Immature natural killer cell (primary cell): Measurements from ENCODE around the gene TEAD1. TPM values are rescaled to one million over a fixed set of nuclear protein-coding genes. Genes with fewer than 3 reads are reported as not detected.

ENCODE experiments used
- DNase-seq, 3 donors: peaks; one replicate each; pipeline ENCODE4 v3.0.0; 2022; ENCODE audit warnings: mixed read lengths in 1 of 3
- H3K27ac Mint-ChIP-seq, 6 donors: one replicate each; pipeline ENCODE4 v1.8.0; 2020; ENCODE audit warnings: mixed read lengths in 6 of 6, mild to moderate bottlenecking in 5 of 6, inconsistent platforms in 4 of 6, moderate library complexity in 3 of 6
- H3K27me3 Mint-ChIP-seq, 3 donors: one replicate each; pipeline ENCODE4 v1.8.0; 2020 to 2021; ENCODE audit warnings: low read depth in 3 of 3, mild to moderate bottlenecking in 3 of 3, mixed read lengths in 3 of 3, moderate library complexity in 3 of 3, inconsistent platforms in 1 of 3
- H3K36me3 Mint-ChIP-seq, 3 donors: one replicate each; pipeline ENCODE4 v1.8.0; 2020; ENCODE audit warnings: mixed read lengths in 3 of 3, inconsistent platforms in 2 of 3, mild to moderate bottlenecking in 2 of 3
- H3K4me1 Mint-ChIP-seq, 2 donors: one replicate each; pipeline ENCODE4 v1.8.0; 2020; ENCODE audit warnings: inconsistent platforms in 2 of 2, mild to moderate bottlenecking in 2 of 2, mixed read lengths in 2 of 2, moderate library complexity in 1 of 2
- H3K4me3 Mint-ChIP-seq, 5 donors: one replicate each; pipeline ENCODE4 v1.8.0; 2020; ENCODE audit warnings: mild to moderate bottlenecking in 5 of 5, mixed read lengths in 5 of 5, inconsistent platforms in 3 of 5, moderate library complexity in 3 of 5
- H3K9me3 Mint-ChIP-seq, 6 donors: one replicate each; pipeline ENCODE4 v1.8.0; 2020; ENCODE audit warnings: mild to moderate bottlenecking in 6 of 6, mixed read lengths in 6 of 6, inconsistent platforms in 4 of 6, moderate library complexity in 3 of 6
- polyA plus RNA-seq, 3 donors: library from polyadenylated mRNA; unstranded; fragments of 300-500 nt; fragmentation: Illumina TruSeq; gene quantifications; one replicate each; pipeline ENCODE4 v1.2.3, GENCODE V29; 2021

Gene TEAD1
- polyA plus RNA-seq, 3 donors from 2014 or later = not detected

- Mint-ChIP-seq H3K4me1 (peaks cover 3 to 5% of the 10 kb centered on the region in 2 donors), H3K9me3 (no peaks in the 10 kb centered on the region), H3K36me3 (no peaks in the 10 kb centered on the region)
These were observed 170.9 kb downstream of the TEAD1 start for GRCh38 chr11:12845163-12845562.

GRCh38 chr11:12845739-12846358 lies 171.6 kb downstream of the TEAD1 start:
- Mint-ChIP-seq H3K27ac (no peak overlapping the region), H3K36me3 (no peaks in the 10 kb centered on the region), H3K4me1 (peaks cover 3 to 5% of the 10 kb centered on the region in 2 donors), H3K27me3 (peaks cover 0 to 8% (median 1%) of the 10 kb centered on the region in 3 donors), H3K9me3 (no peaks in the 10 kb centered on the region), H3K4me3 (no peak overlapping the region)
- DNase-seq = no peak

More at GRCh38 chr11:12845163-12845562, 170.9 kb downstream of the TEAD1 start:
- H3K4me3 Mint-ChIP-seq = no peak overlapping the region
- H3K27me3 Mint-ChIP-seq = peaks cover 0 to 8% (median 1%) of the 10 kb centered on the region in 3 donors
- no peak for DNase-seq
- no peak overlapping the region for H3K27ac Mint-ChIP-seq

DNA sequence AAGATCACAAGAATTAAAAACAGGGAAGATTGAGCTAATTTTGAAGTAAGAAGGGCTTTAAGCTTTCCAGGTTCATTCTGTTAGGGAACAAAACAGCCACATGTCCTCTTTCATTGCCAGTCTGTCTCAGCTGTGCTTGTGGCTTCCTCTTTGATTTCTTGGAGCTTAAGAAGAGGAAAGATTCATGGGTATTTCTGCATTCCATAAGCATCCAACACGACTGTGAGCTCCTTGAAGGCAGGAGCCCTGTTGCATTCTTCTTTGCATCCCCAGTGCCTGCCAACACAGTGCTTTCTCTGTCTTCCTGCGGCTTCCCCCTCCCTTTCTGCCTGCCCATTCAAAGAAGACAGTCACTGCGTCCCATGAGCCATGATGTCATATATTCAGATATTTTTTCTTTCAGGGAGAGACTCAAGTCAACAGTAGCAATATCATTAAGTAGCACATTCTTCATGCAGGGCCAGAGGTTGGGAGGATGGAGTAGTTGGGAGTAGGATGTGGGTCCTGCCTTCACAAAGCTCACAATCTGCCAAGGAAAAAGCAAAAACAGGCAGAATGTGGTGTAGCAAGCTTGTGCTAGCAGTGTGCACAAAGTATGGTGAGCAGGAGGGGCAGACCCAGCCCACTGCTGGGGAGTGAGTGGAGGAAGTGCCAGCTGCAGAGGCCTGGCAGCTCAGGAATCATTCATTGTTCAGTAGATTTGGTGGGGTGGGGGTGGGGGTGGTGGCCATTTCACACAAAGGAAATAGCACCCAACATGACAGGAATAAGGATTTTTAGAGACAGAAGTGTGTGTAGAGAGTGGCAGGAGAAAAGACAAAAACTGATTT lies 172.8 kb downstream of the TEAD1 start:
- Mint-ChIP-seq H3K27ac (no peak overlapping the region), H3K36me3 (no peaks in the 10 kb centered on the region), H3K4me3 (no peak overlapping the region), H3K4me1 (peaks cover 2 to 5% of the 10 kb centered on the region in 2 donors), H3K27me3 (peaks cover 0 to 8% (median 1%) of the 10 kb centered on the region in 3 donors), H3K9me3 (no peaks in the 10 kb centered on the region)
- no peak for DNase-seq

- Mint-ChIP-seq H3K4me1 (no peaks in the 10 kb centered on the region), H3K27me3 (peaks cover 0 to 8% (median 1%) of the 10 kb centered on the region in 3 donors), H3K4me3 (no peak overlapping the region), H3K9me3 (no peaks in the 10 kb centered on the region), H3K27ac (no peak overlapping the region), H3K36me3 (no peaks in the 10 kb centered on the region)
- DNase-seq = no peak
These were observed 174.2 kb downstream of the TEAD1 start for GRCh38 chr11:12848413-12848812.

GRCh38 chr11:12853325-12853651 lies 179.1 kb downstream of the TEAD1 start:
- Mint-ChIP-seq H3K27me3 (peaks cover 0 to 7% (median 0%) of the 10 kb centered on the region in 3 donors), H3K27ac (no peak overlapping the region), H3K36me3 (no peaks in the 10 kb centered on the region), H3K9me3 (no peaks in the 10 kb centered on the region), H3K4me3 (no peak overlapping the region), H3K4me1 (no peaks in the 10 kb centered on the region)
- no peak for DNase-seq

DNA sequence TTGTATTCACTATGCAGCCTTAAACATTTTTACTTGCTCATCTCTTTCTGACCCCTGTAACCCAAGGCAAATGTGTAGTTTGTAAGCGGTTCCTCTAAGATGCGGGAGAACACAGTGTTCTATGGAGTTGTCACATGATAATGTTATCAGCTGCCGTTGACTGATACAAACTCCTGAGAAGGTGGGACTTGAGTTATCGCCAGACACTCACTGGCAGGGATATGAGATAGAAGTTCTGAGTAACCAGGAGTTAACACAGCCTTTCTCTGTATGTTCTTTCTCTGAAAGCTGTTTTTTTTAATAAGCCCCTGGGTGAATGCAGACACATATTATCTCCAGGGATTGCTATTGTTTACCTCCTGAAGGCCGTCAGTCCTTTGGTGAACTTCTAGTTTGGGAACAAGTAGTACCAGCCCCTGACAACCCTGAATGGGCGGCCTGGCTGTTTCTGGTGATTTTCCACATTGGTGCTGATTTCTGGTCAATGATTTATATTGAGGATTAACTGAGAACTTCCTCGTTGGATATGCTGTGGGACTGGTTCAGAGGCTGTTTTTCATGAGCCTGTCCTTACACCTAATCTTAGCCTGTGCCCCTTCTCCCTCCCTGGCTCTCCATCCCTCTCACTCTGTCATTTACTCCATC lies 179.6 kb downstream of the TEAD1 start:
- no peaks in the 10 kb centered on the region for H3K36me3 Mint-ChIP-seq

DNA sequence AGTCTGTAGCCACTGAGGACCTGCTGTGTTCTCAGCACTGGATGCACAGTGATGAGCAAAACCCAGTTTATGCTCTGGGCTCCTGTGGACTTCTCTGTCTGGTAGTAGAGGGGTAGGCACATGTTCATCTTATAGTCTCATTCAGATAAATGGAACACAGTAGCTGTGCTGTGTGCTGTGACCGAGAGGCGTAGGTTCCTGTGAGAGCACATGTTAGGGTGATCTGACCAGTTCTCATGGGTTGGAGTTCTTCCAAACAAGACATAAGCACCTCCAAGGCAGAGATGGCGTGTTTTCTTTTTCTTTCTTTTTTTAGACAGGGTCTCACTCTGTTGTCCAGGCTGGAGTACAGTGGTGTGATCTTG lies 180.1 kb downstream of the TEAD1 start:
- Mint-ChIP-seq H3K27ac (no peak overlapping the region), H3K4me3 (no peak overlapping the region), H3K27me3 (peaks cover 0 to 4% (median 0%) of the 10 kb centered on the region in 3 donors), H3K4me1 (no peaks in the 10 kb centered on the region), H3K9me3 (no peaks in the 10 kb centered on the region), H3K36me3 (no peaks in the 10 kb centered on the region)
- DNase-seq = no peak

More for the DNA sequence above, 179.6 kb downstream of the TEAD1 start:
- no peak for DNase-seq
- peaks cover 0 to 4% (median 0%) of the 10 kb centered on the region in 3 donors for H3K27me3 Mint-ChIP-seq
- H3K4me3 Mint-ChIP-seq = no peak overlapping the region
- no peaks in the 10 kb centered on the region for H3K9me3 Mint-ChIP-seq
- no peak overlapping the region for H3K27ac Mint-ChIP-seq
- no peaks in the 10 kb centered on the region for H3K4me1 Mint-ChIP-seq

- H3K36me3 Mint-ChIP-seq = no peaks in the 10 kb centered on the region
- H3K4me1 Mint-ChIP-seq = no peaks in the 10 kb centered on the region
- H3K27ac Mint-ChIP-seq = no peak overlapping the region
- H3K9me3 Mint-ChIP-seq = no peaks in the 10 kb centered on the region
- peaks cover 0 to 3% (median 0%) of the 10 kb centered on the region in 3 donors for H3K27me3 Mint-ChIP-seq
- DNase-seq = no peak
- no peak overlapping the region for H3K4me3 Mint-ChIP-seq
These were observed 180.6 kb downstream of the TEAD1 start for GRCh38 chr11:12854829-12855228.

DNA sequence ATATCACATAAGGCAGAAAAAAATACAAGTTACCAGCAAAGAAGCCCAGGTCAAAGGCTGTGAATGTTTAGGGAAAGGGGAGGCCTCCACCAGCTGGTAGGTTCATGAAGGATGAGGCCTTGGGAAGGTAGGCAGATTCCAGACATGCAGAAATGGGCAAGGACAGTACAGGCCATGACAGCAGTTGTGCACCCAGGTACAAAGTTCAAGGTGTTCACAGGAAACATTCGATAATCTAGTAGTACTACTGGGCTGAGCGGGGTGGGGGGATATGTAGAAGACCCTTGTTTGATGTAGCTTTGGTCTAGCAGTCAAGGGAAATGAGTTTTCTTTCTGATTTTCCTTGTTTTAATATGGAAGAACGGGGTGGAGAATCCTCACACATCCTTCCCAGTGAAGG lies 182.1 kb downstream of the TEAD1 start:
- Mint-ChIP-seq H3K9me3 (no peaks in the 10 kb centered on the region), H3K36me3 (no peaks in the 10 kb centered on the region), H3K27me3 (peaks cover 0 to 2% (median 0%) of the 10 kb centered on the region in 3 donors), H3K4me1 (no peaks in the 10 kb centered on the region), H3K27ac (no peak overlapping the region), H3K4me3 (no peak overlapping the region)
- no peak for DNase-seq

- peaks cover 0 to 2% (median 0%) of the 10 kb centered on the region in 3 donors for H3K27me3 Mint-ChIP-seq
- no peaks in the 10 kb centered on the region for H3K36me3 Mint-ChIP-seq
- H3K4me3 Mint-ChIP-seq = no peak overlapping the region
- DNase-seq = no peak
- H3K4me1 Mint-ChIP-seq = no peaks in the 10 kb centered on the region
- no peak overlapping the region for H3K27ac Mint-ChIP-seq
- H3K9me3 Mint-ChIP-seq = no peaks in the 10 kb centered on the region
These were observed 183.4 kb downstream of the TEAD1 start for GRCh38 chr11:12857572-12857971.

GRCh38 chr11:12859872-12860657 lies 185.8 kb downstream of the TEAD1 start:
- no peak for DNase-seq
- H3K27me3 Mint-ChIP-seq = peaks cover 0 to 11% (median 8%) of the 10 kb centered on the region in 3 donors
- H3K4me1 Mint-ChIP-seq = no peaks in the 10 kb centered on the region

GRCh38 chr11:12860827-12861226 lies 186.6 kb downstream of the TEAD1 start:
- H3K9me3 Mint-ChIP-seq = peaks cover 0 to 2% (median 0%) of the 10 kb centered on the region in 6 donors
- no peaks in the 10 kb centered on the region for H3K36me3 Mint-ChIP-seq
- H3K27ac Mint-ChIP-seq = no peak overlapping the region
- H3K4me3 Mint-ChIP-seq = no peak overlapping the region
- peaks cover 0 to 11% (median 10%) of the 10 kb centered on the region in 3 donors for H3K27me3 Mint-ChIP-seq
- no peak for DNase-seq
- H3K4me1 Mint-ChIP-seq = no peaks in the 10 kb centered on the region

More at GRCh38 chr11:12859872-12860657, 185.8 kb downstream of the TEAD1 start:
- Mint-ChIP-seq H3K36me3 (no peaks in the 10 kb centered on the region), H3K9me3 (peaks cover 0 to 2% (median 0%) of the 10 kb centered on the region in 6 donors), H3K4me3 (no peak overlapping the region), H3K27ac (no peak overlapping the region)

GRCh38 chr11:12862696-12863469 lies 188.7 kb downstream of the TEAD1 start:
- H3K27me3 Mint-ChIP-seq = peaks cover 5 to 13% (median 12%) of the 10 kb centered on the region in 3 donors
- H3K27ac Mint-ChIP-seq = no peak overlapping the region
- DNase-seq = no peak
- no peaks in the 10 kb centered on the region for H3K36me3 Mint-ChIP-seq
- H3K4me3 Mint-ChIP-seq = no peak overlapping the region
- peaks cover 0 to 2% (median 0%) of the 10 kb centered on the region in 6 donors for H3K9me3 Mint-ChIP-seq
- H3K4me1 Mint-ChIP-seq = no peaks in the 10 kb centered on the region
